Left ventricle myocardium inferior (tissue), 1 donor: ENCODE data around the gene FAM120A. TPM values are rescaled to one million over a fixed set of nuclear protein-coding genes. Genes with fewer than 3 reads are reported as not detected.

Source experiments
- DNase-seq: peaks from one replicate; pipeline ENCODE4 v3.0.0-alpha.2; 2020
- H3K27ac ChIP-seq: fragments of 200-600 bp; replicated peaks from 2 replicates; pipeline ENCODE4 v1.8.0; 2021
- H3K27me3 ChIP-seq: fragments of 200-600 bp; 2 replicates; pipeline ENCODE4 v1.8.0; 2021; ENCODE audit warnings: low read depth
- H3K36me3 ChIP-seq: fragments of 200-600 bp; 2 replicates; pipeline ENCODE4 v1.8.0; 2021
- H3K4me1 ChIP-seq: fragments of 200-600 bp; 2 replicates; pipeline ENCODE4 v1.8.0; 2021
- H3K4me3 ChIP-seq: fragments of 200-600 bp; 2 replicates; pipeline ENCODE4 v1.8.0; 2021; ENCODE audit warnings: mild to moderate bottlenecking, moderate library complexity
- H3K9me3 ChIP-seq: fragments of 200-600 bp; replicated peaks from 2 replicates; pipeline ENCODE4 v1.8.0; 2021
- intact Hi-C: fragments of 100-400 bp; cut with micrococcal nuclease; formaldehyde crosslinking; loops from one replicate; pipeline ENCODE4 v1.11.0; 2022
- total RNA-seq: library from RNA; stranded (reverse); fragmentation: NEBNext Ultra II Directional; extraction: Animal tissue kit (Norgen Biotek cat#: 25700); gene quantifications from one replicate; pipeline ENCODE4 v1.2.1, GENCODE V29; 2021
- TF ChIP-seq, protein P1 (sequence below): fragments of 200-600 bp; IDR thresholded peaks from 2 replicates; pipeline ENCODE4 v1.8.0; 2021; ENCODE audit warnings: antibody characterized with exemption, mild to moderate bottlenecking, borderline replicate concordance
- donor health status: DM: no; HTN: yes; CAD: no; lungs with severe emphysema.

FAM120A gene
- total RNA-seq, 1 donor from 2014 or later = 104 TPM

DNA sequence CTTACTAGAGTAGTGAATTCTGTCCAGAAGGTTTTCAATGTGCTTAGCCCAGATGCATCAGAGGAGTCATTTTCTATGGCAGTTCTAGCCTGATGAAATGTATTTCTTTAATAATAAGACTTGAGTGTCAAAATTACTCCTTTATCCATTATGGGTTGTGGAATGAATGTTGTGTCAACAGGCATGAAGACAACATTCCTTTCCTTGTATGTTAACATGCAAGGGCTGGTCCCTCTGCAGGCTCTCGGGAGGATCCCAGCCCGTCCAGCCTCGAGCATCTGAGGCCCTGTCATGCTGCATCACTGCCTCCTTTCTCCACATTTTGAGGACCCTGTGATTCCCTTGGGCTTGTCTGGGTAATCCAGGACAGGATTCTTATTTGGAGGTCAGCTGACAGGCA lies 44.8 kb downstream of the FAM120A start:
- H3K9me3 ChIP-seq = no peaks in the 10 kb centered on the region
- peaks cover 53% of the 10 kb centered on the region for H3K4me1 ChIP-seq
- TF ChIP-seq, protein P1, sequence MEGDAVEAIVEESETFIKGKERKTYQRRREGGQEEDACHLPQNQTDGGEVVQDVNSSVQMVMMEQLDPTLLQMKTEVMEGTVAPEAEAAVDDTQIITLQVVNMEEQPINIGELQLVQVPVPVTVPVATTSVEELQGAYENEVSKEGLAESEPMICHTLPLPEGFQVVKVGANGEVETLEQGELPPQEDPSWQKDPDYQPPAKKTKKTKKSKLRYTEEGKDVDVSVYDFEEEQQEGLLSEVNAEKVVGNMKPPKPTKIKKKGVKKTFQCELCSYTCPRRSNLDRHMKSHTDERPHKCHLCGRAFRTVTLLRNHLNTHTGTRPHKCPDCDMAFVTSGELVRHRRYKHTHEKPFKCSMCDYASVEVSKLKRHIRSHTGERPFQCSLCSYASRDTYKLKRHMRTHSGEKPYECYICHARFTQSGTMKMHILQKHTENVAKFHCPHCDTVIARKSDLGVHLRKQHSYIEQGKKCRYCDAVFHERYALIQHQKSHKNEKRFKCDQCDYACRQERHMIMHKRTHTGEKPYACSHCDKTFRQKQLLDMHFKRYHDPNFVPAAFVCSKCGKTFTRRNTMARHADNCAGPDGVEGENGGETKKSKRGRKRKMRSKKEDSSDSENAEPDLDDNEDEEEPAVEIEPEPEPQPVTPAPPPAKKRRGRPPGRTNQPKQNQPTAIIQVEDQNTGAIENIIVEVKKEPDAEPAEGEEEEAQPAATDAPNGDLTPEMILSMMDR = no peak
- H3K27me3 ChIP-seq = no peaks in the 10 kb centered on the region
- no peak for DNase-seq
- intact Hi-C loops = no loop called here
- H3K36me3 ChIP-seq = peaks cover 46% of the 10 kb centered on the region
- no peak overlapping the region for H3K4me3 ChIP-seq
- no peak overlapping the region for H3K27ac ChIP-seq

DNA sequence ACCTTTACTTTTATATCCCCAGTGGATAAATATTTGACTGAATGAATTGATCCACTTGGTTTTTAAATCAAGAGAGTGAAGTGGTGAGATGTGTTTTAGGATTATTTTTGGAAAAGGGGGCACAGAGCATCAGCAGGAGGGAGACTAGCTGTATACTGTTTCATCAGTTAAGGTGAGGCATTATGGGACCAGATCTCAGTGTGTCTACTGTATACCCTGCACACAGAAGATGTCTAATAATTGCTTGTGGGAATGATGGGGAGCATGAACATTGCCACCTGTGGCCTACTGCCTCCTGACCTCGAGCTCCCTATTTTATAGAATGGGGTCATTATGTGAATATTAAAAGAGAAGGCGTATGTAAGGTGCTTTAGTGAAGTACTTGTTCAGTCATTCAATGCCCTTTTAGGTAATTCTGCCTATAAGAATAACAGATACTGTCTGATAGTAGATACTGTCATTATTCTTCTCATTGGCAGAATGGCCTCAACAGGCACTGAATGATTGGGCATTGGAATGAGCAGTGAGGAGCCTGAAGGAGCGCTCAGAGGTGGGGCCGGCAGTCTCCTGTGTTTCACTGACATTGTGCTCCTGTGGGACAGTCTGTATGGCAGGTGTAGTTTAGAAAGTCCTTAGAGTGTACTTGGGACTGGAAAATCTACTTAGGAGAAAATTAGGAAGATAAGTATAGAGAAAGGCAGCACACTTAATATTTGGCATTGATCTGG lies 49.2 kb downstream of the FAM120A start:
- peak overlapping the region; percentile 66 for H3K27ac ChIP-seq
- DNase-seq = no peak
- peaks cover 34% of the 10 kb centered on the region for H3K36me3 ChIP-seq
- H3K9me3 ChIP-seq = no peaks in the 10 kb centered on the region
- intact Hi-C loops = no loop called here
- H3K27me3 ChIP-seq = no peaks in the 10 kb centered on the region
- TF ChIP-seq, protein P1 = no peak
- peaks cover 46% of the 10 kb centered on the region for H3K4me1 ChIP-seq
- peak overlapping the region; percentile 59 for H3K4me3 ChIP-seq

DNA sequence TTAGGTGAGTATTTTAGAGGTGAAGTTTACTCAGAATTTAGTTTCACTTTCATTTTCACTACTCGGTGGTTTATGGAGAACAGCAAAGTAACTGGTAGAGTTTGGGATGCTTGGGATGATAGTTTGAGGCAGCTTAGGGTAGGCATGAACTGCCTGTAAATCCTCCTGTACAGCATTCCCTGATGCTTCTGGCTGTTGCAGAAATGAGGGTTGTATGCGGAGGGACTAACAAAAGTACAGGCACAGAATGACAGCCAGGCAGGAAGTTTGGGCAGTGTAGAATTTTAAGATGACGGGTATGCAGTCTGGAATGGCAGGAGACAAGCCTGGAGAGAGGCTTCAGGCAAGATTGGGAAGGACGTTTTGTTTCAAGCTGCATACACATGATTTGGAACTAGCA lies 49.9 kb downstream of the FAM120A start:
- DNase-seq = no peak
- TF ChIP-seq, protein P1 = no peak
- peaks cover 46% of the 10 kb centered on the region for H3K4me1 ChIP-seq
- H3K4me3 ChIP-seq = peak overlapping the region; percentile 59
- H3K27me3 ChIP-seq = no peaks in the 10 kb centered on the region
- peak overlapping the region; percentile 66 for H3K27ac ChIP-seq
- H3K9me3 ChIP-seq = no peaks in the 10 kb centered on the region
- intact Hi-C loops = no loop called here
- peaks cover 34% of the 10 kb centered on the region for H3K36me3 ChIP-seq

GRCh38 chr9:93503381-93503780 lies 51.9 kb downstream of the FAM120A start:
- intact Hi-C loops = no loop called here
- Histone ChIP-seq H3K27ac (no peak overlapping the region), H3K4me1 (peaks cover 54% of the 10 kb centered on the region), H3K9me3 (no peaks in the 10 kb centered on the region), H3K36me3 (peaks cover 20% of the 10 kb centered on the region), H3K4me3 (no peak overlapping the region), H3K27me3 (no peaks in the 10 kb centered on the region)
- TF ChIP-seq, protein P1 = no peak
- DNase-seq = no peak

GRCh38 chr9:93505541-93506132 lies 54.2 kb downstream of the FAM120A start:
- peaks cover 56% of the 10 kb centered on the region for H3K4me1 ChIP-seq
- peak overlapping the region; percentile 43 for H3K27ac ChIP-seq
- intact Hi-C loops = no loop called here

More at GRCh38 chr9:93505541-93506132, 54.2 kb downstream of the FAM120A start:
- no peaks in the 10 kb centered on the region for H3K9me3 ChIP-seq
- no peak overlapping the region for H3K4me3 ChIP-seq
- no peaks in the 10 kb centered on the region for H3K27me3 ChIP-seq
- TF ChIP-seq, protein P1 = no peak
- no peaks in the 10 kb centered on the region for H3K36me3 ChIP-seq
- DNase-seq = no peak
